Measurements from ENCODE around the gene HTRA3. TPM values are rescaled to one million over a fixed set of nuclear protein-coding genes. Genes with fewer than 3 reads are reported as not detected.

Gene HTRA3
- total RNA-seq, 1 donor from 2014 or later: 1.2 TPM

DNA sequence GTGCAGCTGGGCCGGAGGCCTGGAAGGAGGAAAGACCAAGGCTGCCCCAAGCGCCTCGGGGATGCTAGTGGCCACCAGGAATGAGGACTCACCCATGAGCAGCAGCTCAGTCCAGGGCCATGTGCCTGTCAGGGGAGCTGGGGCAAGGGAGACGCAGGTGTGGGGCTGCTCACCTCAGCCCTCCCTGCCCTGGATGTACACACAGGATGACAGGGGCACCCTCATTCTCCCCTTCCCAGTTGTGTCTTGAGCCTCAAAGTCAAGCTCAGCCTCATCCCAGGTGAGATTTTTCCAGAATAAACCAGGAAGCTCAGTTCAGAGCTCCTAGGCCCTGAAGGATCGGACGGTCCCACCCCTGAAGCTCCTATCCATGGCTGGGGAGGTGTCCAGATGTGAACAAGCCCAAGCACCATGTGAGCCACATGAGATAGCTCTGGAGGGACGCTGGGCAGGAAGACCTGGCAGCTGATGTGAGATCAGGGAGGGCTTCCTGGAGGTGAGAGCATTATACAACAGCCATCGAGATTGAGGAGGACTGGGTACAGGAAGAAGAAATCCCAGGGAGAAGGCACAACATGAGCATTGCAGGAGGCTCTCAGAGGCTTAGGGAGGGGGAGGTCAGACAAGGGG is 23.0 kb downstream of the HTRA3 start:
- DNase-seq (ENCODE audit: low read depth in 2 of 2): no peak

DNA sequence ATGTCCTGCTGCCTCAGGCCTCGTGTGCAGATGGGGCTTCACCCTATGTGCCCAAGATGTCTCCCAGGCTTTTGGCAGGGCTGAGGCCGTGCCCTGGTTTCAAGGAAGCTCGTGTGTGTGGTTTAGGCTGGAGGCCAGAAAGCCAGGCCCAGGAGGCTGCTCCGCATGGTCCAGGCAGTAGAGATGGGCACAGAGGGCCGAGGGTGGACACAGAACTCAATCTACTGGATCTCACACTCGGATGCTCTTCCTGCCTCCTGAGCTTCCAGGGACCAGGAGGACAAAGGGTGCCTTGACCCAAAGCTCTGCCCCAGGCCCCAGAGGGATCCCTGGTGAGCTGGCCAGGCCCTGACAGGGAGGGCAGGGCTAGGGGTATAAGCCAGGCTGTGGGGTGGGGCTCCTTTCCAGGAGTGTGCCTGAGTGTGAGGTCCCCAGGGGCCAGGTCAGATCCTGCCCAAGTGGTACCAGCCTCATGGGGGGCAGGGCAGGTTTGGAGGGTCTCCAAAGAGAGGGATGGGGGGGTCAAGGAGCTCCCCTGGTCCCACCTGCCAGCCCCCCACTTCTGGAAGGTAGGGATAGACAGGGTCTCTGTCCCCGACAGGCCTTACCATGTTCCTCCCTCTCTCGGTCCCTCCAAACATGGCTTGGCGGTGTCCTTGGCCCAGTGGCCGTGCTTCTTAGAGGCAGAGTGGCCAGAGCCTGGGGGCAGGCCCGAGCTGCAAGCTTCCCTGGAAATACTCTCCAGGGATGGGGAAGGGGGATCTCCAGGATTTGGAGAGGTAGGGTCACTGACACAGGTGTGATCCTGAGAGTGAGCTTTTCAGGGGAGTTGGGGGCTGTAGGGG is 23.8 kb downstream of the HTRA3 start:
- no peak for DNase-seq (ENCODE audit: low read depth in 2 of 2)

DNA sequence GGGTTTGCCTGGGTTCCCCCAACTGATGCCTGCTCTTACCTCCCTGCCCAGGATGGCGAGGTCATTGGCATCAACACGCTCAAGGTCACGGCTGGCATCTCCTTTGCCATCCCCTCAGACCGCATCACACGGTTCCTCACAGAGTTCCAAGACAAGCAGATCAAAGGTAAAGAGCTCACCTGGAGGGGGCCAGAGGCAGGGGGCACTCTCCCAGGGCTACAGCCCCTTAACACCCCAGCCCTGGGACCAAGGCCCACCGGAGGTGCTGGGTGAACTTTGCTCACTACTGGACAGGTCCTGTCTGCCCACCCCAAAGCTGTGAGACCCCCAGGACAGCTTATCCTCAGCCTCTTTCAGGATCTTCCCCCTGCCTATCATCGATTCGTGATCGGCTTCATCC is 24.5 kb downstream of the HTRA3 start:
- no peak for DNase-seq (ENCODE audit: low read depth in 2 of 2)

DNA sequence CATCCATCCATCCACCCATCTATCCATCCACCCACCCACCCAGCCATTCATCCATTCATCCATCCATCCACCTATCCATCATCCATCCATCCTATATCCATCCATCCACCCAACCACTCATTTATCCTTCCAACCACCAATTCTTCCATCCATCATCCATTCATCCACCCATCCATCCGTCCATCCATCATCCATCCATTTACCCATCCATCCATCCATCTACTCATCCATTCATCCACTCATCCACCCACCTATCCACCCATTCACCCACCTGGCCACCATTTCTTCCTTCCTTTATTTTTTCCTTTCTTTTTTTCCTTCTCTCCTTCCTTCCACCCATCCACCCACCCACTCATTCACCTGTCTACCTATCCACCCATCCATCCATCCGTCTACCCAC is 25.2 kb downstream of the HTRA3 start:
- no peak for DNase-seq (ENCODE audit: low read depth in 2 of 2)

DNA sequence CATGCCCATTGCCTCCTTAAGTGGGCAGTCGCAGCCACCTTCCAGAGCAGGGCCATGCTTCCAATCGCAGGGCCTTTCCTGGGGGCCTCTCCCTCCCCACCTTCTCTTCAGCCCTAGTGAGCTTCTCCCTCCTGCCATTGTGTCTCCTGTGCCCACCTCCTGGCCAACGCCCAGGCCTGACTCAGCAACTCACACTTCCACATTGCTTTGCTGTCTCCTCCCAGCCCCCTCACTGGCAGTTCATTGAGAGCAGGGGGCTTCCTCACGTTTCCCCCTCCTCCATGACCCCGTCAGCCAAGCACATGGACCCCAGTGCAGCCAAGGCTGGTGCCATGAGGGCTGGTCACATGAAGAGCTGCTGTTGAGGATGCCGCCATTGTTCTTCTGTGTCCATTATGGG is 25.9 kb downstream of the HTRA3 start:
- no peak for DNase-seq (ENCODE audit: low read depth in 2 of 2)

DNA sequence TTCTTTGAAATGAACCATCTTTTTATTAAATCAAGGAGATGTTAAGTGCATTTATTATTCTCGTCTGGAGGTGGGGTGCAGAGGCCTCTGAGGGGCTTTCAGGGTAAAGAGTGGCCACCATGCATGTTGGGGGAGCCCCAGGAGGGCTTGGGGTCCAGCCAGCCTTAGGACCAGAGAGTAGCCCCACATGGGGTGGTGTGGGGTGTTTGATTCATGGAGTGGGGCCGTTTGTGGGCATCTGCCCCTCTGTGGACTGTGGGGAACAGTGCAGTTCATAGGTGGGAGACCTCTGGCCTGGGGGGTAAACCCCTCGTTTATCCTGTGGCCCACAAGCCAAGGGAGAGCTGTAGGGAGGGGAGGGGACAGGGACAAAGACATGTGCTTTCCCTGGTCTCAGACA is 26.9 kb downstream of the HTRA3 start:
- DNase-seq (ENCODE audit: low read depth in 2 of 2): no peak

DNA sequence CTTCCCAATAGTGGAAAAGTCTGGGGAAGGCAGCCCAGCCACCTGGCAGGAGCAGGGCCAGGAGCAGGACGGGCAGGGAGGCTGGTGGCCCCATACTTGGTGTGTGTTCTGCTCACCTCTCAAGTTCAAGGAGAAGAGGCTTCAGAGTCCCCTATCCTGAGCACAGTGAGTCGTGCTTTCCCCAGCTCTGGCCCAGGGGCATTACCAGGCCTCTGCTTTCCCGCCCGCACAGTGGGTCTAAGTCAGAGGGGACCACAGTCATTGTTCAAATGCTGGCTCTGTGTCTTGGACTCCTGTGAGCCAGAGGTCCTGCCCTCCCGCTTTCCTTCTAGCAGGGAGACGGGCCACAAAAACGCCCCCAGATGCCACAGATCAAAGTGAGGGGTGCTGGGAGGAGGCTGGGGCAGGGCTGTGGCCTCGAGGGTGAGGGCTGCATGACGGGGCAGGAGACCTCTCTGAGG is 27.6 kb downstream of the HTRA3 start:
- no peak for DNase-seq (ENCODE audit: low read depth in 2 of 2)

DNA sequence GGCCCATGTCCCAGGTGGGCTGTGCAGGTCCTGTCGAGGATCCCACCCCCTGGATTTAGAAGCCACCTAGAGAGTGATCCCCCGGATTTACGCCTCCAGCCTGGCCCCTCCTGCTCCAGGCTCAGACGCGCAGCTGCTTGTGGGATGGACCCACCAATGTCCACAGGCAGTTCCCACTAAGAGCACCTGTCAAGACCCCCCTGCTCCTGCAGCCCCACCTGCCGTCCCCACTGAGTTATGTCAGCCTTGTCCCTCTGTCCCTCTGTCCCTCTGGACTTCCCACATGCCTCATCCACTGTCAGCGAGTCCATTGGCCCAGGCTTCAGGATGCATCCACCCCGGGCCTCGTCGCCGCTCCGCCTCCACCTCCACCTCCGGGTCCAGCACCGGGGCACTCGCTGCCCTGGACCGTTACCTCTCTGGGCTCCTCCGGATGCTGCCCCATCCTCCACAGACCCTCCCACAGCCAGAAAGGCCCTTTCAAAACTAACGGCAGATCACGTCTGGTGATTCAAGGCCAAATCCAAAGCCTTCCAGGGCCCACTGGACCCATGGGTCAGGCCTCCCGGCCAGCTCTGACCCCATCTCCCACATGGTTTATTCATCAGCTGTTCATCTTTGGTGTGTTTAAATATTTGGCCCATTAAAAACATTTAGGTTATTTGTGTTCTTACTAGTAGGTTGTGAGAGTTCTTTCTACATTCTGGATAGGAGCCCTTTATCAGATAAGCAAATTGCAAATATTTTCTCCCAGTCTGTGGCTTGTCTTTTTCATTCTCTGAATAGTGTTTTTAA is 28.3 kb downstream of the HTRA3 start:
- DNase-seq (ENCODE audit: low read depth in 2 of 2): no peak

DNA sequence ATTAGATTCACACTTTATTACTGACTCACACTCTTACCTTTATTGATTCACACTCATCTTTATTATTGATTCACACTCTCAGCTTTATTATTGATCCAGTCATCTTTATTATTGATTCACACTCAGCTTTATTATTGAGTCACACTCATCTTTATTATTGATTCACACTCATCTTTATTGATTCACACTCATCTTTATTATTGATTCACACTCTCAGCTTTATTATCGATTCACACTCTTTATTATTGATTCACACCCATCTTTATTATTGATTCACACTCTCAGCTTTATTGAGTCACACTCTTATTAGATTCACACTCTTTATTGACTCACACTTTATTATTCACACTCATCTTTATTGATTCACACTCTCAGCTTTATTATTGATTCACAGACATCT is 31.3 kb downstream of the HTRA3 start:
- DNase-seq (ENCODE audit: low read depth in 2 of 2): no peak

DNA sequence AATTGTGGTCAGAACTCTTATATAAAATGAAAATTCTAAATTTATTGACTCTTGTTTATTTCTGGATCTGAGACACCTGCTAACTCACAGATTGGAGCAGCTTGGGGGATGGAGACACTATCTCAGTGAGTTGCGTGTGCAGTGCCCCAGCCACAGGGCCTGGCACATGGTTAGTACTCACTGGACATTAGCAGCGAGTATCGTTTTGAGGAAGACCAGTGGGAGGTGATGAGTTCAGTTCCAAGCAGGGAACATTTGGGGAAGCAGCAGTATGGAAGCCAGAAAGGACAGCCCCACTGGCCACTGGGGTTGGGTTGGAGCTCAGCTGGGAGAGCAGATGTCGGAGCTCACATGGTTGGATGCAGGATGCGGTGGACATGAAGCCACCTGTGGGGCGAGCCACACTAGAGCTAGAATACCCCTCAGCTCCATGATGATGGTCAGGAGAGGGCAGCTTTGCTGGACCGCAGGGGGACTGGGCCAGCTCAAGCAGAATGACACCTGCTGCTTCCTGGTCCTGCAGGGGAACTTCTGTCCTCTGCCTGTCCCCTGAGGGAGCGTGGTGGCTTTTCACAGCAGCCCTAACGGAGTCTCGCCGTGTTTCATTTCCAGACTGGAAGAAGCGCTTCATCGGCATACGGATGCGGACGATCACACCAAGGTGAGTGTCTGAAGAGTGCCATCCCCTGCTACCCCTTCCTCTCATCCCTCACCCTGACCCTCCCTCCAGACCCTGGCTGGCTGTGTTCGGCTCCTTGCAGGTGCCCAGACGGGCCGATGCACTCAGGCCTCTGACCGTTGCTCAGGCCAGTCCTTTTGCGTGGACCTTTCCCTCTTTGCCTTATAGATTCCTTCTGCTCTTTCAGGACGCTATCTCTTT is 32.5 kb downstream of the HTRA3 start:
- DNase-seq (ENCODE audit: low read depth in 2 of 2): no peak

DNA sequence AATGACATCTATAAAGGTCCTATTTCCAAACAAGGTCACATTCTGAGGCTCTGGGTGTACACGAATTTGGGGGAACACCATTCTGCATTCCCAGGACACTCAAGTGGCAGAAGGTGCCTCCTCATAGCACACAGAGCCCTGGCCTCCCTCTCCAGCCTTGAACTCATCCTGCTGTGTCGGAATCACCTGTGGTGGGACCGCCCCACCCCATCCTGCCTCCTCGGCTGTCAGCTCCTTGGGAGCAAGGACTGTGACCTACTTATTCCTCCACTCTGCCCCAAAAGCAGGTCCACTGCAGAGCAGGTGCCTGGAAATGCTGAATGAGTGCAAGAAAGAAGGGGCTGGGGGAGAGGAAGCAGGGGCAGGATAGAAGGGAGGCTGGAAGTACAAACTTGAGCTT is 33.5 kb downstream of the HTRA3 start:
- no peak for DNase-seq (ENCODE audit: low read depth in 2 of 2)

DNA sequence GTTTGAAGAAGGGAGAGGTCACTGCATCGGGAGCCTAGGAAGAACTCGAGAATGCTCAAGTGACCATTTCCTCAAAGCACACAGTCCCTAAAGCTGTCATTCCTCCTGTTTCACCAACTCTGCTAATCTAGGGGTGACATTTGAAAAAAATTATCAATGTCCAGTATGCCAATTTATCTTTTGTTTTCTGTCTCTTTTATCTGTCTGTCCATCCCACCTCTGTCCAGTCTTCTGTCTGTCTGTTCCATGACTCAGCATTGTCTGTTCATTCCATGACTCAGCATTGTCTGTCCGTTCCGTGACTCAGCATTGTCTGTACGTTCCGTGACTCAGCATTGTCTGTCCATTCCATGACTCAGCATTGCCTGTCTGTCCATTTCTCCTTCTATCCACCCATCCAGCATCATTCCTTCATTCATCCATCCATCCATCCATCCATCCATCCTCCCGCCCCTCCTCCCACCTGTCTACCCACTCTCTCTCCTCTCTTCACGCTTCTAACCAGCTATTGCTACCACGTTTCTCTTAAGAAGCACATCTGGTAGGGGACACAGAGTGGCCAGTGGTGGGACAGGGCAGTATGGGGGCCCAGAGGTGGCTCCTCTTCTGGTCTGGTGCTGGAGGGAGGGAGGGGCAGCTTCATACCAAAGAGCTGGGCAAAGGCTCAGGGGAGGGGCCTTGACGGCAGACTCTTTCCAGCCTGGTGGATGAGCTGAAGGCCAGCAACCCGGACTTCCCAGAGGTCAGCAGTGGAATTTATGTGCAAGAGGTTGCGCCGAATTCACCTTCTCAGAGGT is 34.1 kb downstream of the HTRA3 start:
- DNase-seq (ENCODE audit: low read depth in 2 of 2): peak; percentile 88 to 89

DNA sequence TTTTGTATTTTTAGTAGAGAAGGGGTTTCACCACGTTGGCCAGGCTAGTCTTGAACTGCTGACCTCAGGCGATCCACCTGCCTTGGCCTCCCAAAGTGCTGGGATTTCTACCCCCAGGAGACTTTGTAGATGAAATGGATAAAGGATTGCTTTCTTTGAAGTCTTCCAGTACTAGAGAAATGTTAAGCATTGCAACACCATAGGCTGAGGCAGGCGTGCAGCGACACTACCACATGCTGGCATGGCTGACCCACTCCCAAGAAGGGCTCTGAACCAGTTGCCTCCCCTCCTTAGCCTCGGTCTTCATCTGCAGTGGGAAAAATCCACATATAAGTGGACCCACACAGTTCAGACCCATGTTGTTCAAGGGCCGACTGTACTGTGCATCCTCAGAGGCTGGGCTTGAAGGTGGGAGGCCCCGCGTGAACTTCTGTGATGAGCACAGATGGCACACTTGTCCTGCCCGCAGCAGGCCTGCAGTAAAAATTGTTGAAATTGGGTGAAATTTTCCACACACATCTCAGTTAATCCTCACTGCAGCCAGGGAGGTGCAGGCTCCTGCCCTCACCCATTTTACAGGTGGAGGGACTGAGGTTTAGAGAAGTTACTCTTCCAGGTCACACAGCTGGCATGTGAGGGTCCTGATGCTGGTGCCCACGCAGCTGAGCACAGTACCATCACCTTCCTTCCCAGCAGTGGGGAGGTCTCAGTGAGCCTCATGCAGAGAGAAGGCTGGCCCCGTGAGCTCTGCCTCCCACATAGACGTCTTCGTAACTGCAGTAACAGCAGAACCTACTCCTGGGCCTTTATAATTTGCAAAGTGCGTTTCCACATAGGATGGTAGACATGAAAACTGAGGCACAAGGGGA is 35.5 kb downstream of the HTRA3 start:
- no peak for DNase-seq (ENCODE audit: low read depth in 2 of 2)

DNA sequence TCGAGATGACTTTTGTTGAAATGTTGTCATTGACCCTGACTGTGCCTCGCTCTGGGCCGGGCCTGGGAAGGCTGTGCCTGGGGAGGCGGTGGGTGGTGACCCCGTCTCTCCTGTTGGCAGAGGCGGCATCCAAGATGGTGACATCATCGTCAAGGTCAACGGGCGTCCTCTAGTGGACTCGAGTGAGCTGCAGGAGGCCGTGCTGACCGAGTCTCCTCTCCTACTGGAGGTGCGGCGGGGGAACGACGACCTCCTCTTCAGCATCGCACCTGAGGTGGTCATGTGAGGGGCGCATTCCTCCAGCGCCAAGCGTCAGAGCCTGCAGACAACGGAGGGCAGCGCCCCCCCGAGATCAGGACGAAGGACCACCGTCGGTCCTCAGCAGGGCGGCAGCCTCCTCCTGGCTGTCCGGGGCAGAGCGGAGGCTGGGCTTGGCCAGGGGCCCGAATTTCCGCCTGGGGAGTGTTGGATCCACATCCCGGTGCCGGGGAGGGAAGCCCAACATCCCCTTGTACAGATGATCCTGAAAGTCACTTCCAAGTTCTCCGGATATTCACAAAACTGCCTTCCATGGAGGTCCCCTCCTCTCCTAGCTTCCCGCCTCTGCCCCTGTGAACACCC is 36.4 kb downstream of the HTRA3 start:
- peak in 1 of 2 donors; percentile 24 for DNase-seq (ENCODE audit: low read depth in 2 of 2)

DNA sequence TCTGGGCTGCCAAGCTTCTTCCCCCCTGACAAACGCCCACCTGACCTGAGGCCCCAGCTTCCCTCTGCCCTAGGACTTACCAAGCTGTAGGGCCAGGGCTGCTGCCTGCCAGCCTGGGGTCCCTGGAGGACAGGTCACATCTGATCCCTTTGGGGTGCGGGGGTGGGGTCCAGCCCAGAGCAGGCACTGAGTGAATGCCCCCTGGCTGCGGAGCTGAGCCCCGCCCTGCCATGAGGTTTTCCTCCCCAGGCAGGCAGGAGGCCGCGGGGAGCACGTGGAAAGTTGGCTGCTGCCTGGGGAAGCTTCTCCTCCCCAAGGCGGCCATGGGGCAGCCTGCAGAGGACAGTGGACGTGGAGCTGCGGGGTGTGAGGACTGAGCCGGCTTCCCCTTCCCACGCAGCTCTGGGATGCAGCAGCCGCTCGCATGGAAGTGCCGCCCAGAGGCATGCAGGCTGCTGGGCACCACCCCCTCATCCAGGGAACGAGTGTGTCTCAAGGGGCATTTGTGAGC is 37.0 kb downstream of the HTRA3 start:
- DNase-seq (ENCODE audit: low read depth in 2 of 2): peak in 1 of 2 donors; percentile 28

DNA sequence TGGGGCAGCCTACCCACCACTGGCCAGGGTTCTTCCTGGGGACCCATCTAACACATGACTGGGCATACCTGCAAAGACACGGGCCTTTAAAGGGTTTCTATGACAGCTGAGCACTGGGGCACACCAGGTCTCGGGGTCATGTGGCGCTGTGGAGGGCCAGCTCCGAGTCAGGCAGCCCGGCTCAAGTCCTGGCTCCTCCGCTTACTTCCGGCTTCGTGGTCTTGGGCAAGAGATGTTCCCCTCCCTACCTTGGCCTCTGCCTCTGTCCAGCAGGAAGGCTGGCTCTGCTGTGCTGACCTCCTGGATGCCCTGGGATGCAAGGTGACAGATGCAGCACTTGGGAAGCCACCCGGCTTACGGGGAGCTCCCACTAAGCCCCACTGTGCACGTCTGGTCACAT is 37.6 kb downstream of the HTRA3 start:
- no peak for DNase-seq (ENCODE audit: low read depth in 2 of 2)

DNA sequence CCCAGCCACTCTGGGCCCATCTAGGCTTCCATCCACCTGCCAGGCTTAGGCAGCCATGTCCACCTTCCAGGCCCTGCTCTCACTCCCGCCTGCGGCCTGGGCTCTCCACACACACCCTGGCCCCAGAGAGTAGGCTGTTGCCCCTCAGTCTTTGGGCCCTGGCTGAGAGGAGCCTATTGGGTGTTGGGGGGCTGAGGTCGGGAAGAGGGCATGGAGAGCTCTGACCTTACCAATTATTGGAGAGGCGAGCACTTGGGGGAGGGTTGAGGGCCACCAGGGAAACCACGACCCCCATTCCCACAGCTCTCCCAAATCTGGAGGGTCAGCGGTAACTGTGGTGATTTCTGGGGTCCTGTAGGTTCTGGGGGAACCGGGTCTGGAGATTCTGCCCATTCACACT is 38.2 kb downstream of the HTRA3 start:
- DNase-seq (ENCODE audit: low read depth in 2 of 2): no peak

DNA sequence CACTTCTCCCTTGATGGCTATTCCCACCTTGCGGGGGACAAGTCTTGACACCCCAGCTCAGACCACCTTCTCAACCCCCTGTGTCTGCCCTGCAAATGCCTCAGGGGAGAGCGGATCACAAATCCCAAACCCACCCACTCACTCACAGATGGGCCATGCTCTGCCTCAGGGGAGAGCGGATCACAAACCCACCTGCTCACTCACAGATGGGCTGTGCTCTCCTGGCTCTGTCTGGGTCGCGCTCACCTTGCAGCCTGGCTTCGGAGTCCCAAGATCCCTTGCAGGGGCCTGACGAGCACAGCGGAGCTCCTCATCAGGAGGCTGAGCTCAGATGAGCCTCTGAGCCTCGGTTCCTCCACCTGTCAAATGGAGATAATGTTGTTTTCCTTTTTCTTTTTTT is 38.6 kb downstream of the HTRA3 start:
- DNase-seq (ENCODE audit: low read depth in 2 of 2): no peak
